GM23338 (cell line): Measurements from ENCODE around the gene EIF3L. TPM values are rescaled to one million over a fixed set of nuclear protein-coding genes. Genes with fewer than 3 reads are reported as not detected.

Experiments
- ATAC-seq: fragments of 200-7000 bp; cut with Tn5 transposase; 3 replicates; pipeline ENCODE4 v1.9.1; 2020
- DNase-seq: peaks from one replicate; pipeline ENCODE4 v3.0.0-alpha.2; 2015; ENCODE audit warnings: low spot score
- H2AFZ ChIP-seq: fragments of 200-600 bp; sonication (generic); 2 replicates; pipeline ENCODE4 v1.8.0; 2016; ENCODE audit warnings: antibody characterized with exemption, mild to moderate bottlenecking, moderate library complexity
- H3F3A ChIP-seq: fragments of 200-600 bp; sonication (generic); replicated peaks from 2 replicates; pipeline ENCODE4 v1.8.0; 2017; ENCODE audit warnings: antibody characterized with exemption, mixed run types, low read depth
- H3K27ac ChIP-seq: fragments of 200-600 bp; sonication (generic); 2 replicates; pipeline ENCODE4 v1.6.1; 2016; ENCODE audit warnings: low read depth
- H3K27me3 ChIP-seq: fragments of 200-600 bp; sonication (generic); 2 replicates; pipeline ENCODE4 v1.8.0; 2016; ENCODE audit warnings: mild to moderate bottlenecking, mixed run types, moderate library complexity; ENCODE audit not compliant: insufficient read depth
- H3K36me3 ChIP-seq: fragments of 200-600 bp; sonication (generic); 2 replicates; pipeline ENCODE4 v1.8.0; 2016; ENCODE audit warnings: mild to moderate bottlenecking; ENCODE audit not compliant: insufficient read depth
- H3K4me1 ChIP-seq: fragments of 200-600 bp; sonication (generic); 2 replicates; pipeline ENCODE4 v1.8.0; 2016; ENCODE audit warnings: mild to moderate bottlenecking, moderate library complexity; ENCODE audit not compliant: insufficient read depth
- H3K4me2 ChIP-seq: fragments of 200-600 bp; sonication (generic); 2 replicates; pipeline ENCODE4 v1.7.1; 2017; ENCODE audit warnings: mixed run types
- H3K4me3 ChIP-seq: fragments of 200-600 bp; sonication (generic); 2 replicates; pipeline ENCODE4 v1.6.1; 2016; ENCODE audit warnings: mixed run types
- H3K79me2 ChIP-seq: fragments of 200-600 bp; sonication (generic); replicated peaks from 2 replicates; pipeline ENCODE4 v1.8.0; 2017; ENCODE audit warnings: mild to moderate bottlenecking; ENCODE audit not compliant: insufficient read depth
- H3K9me2 ChIP-seq: fragments of 200-600 bp; sonication (generic); 2 replicates; pipeline ENCODE4 v1.8.0; 2017; ENCODE audit not compliant: insufficient read depth
- H4K20me1 ChIP-seq: fragments of 200-600 bp; sonication (generic); replicated peaks from 2 replicates; pipeline ENCODE4 v1.8.0; 2017; ENCODE audit warnings: mild to moderate bottlenecking; ENCODE audit not compliant: insufficient read depth
- H3K27ac Mint-ChIP-seq: 2 replicates; pipeline ENCODE4 v1.8.0; 2020; ENCODE audit warnings: inconsistent platforms, mild to moderate bottlenecking, moderate library complexity, mixed read lengths
- H3K27me3 Mint-ChIP-seq: 3 replicates; pipeline ENCODE4 v1.8.0; 2022; ENCODE audit warnings: low read depth, mild to moderate bottlenecking, moderate library complexity, mixed read lengths, inconsistent platforms; ENCODE audit not compliant: insufficient read depth, poor library complexity
- H3K36me3 Mint-ChIP-seq: 3 replicates; pipeline ENCODE4 v1.8.0; 2021; ENCODE audit warnings: low read depth, mild to moderate bottlenecking, inconsistent platforms, moderate library complexity, mixed read lengths
- H3K4me1 Mint-ChIP-seq: 3 replicates; pipeline ENCODE4 v1.8.0; 2020; ENCODE audit warnings: mild to moderate bottlenecking, inconsistent platforms, mixed read lengths
- H3K4me3 Mint-ChIP-seq: 3 replicates; pipeline ENCODE4 v1.8.0; 2021; ENCODE audit warnings: moderate library complexity, mild to moderate bottlenecking, inconsistent platforms, mixed read lengths
- H3K9me3 Mint-ChIP-seq: 3 replicates; pipeline ENCODE4 v1.8.0; 2020; ENCODE audit warnings: moderate library complexity, mild to moderate bottlenecking, inconsistent platforms, mixed read lengths
- CREB1 ChIP-seq: fragments of 250-450 bp; sonication (Bioruptor Pico); IDR thresholded peaks from 2 replicates; pipeline ENCODE4 v1.5.0; 2020; ENCODE audit warnings: low read depth, mild to moderate bottlenecking, moderate library complexity
- EZH2phosphoT487 ChIP-seq: fragments of 200-600 bp; sonication (generic); IDR thresholded peaks from one replicate; pipeline ENCODE4 v1.8.1; 2018; ENCODE audit warnings: antibody characterized with exemption; ENCODE audit not compliant: unreplicated experiment
- JUNB ChIP-seq: IDR thresholded peaks from one replicate; pipeline ENCODE4 v1.6.1; 2016; ENCODE audit warnings: antibody characterized with exemption; ENCODE audit not compliant: unreplicated experiment
- NANOG ChIP-seq: IDR thresholded peaks from 2 replicates; pipeline ENCODE4 v1.6.1; 2016; ENCODE audit warnings: antibody characterized with exemption, borderline replicate concordance
- POLR2AphosphoS5 ChIP-seq: IDR thresholded peaks from 2 replicates; pipeline ENCODE4 v1.6.1; 2016; ENCODE audit warnings: antibody characterized with exemption, low read depth
- STAT1 ChIP-seq: IDR thresholded peaks from one replicate; pipeline ENCODE4 v1.6.1; 2016; ENCODE audit warnings: antibody characterized with exemption; ENCODE audit not compliant: unreplicated experiment
- ZNF114 ChIP-seq: fragments of 250-450 bp; sonication (Bioruptor Pico); IDR thresholded peaks from 2 replicates; pipeline ENCODE4 v1.5.0; 2020; ENCODE audit warnings: mild to moderate bottlenecking, moderate library complexity
- polyA plus RNA-seq: library from polyadenylated mRNA; unstranded; fragments of >200 nt; fragmentation: Nextera tagmentation; extraction: Ambion mirVana; gene quantifications from 2 replicates; pipeline ENCODE4 v1.2.1, GENCODE V29; 2016
- total RNA-seq: library from RNA; depleted of rRNA; stranded (reverse); fragments of >200 nt; shearing (Covaris generic); gene quantifications from 2 replicates; pipeline ENCODE4 v1.2.3, GENCODE V29; 2014
- TF ChIP-seq, protein P1 (sequence below): IDR thresholded peaks from one replicate; pipeline ENCODE4 v1.6.1; 2018; ENCODE audit warnings: antibody characterized with exemption; ENCODE audit not compliant: unreplicated experiment
- TF ChIP-seq, protein P2 (sequence below), 2 experiments: fragments of 200-600 bp in 1 of 2; sonication (generic) in 1 of 2; conservative IDR thresholded peaks; 2 replicates each; pipeline versions ENCODE4 v1.5.1 to v1.6.1; 2016 to 2017; ENCODE audit warnings: antibody characterized with exemption in 2 of 2, low read depth in 2 of 2, mild to moderate bottlenecking in 2 of 2, moderate library complexity in 1 of 2
- TF ChIP-seq, protein P3 (sequence below): IDR thresholded peaks from 2 replicates; pipeline ENCODE4 v1.6.1; 2016; ENCODE audit warnings: antibody characterized with exemption
- TF ChIP-seq, protein P4 (sequence below): fragments of 250-450 bp; sonication (Bioruptor Pico); IDR thresholded peaks from 2 replicates; pipeline ENCODE4 v1.5.0; 2020; ENCODE audit warnings: mild to moderate bottlenecking, moderate library complexity

EIF3L gene
- total and polyA plus RNA-seq, 2 experiments from 2014 or later: 430 to 459 TPM

DNA sequence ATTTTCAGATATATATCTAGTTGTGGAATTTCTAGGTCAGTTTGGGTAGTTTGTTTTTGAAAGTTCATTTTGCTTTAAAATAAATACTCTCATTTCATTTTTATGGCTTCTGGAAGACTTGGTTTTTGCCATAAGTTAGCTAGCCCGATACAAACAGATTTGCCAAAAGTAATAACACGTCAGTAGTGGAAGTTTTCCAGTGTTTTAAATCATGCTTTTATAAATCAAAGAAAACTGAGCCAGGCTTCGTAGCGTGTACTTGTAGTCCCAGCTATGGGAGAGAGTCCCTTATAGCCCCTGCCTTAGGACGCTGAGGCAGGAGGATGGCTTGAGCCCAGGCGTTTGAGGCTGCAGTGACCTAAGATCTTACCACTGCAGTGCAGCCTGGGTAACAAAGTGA lies 35.2 kb downstream of the EIF3L start:
- Mint-ChIP-seq H3K36me3 (peaks cover 83% of the 10 kb centered on the region), H3K27me3 (peaks cover 5% of the 10 kb centered on the region), H3K4me3 (no peak overlapping the region), H3K27ac (no peak overlapping the region), H3K4me1 (peaks cover 2% of the 10 kb centered on the region; the same call in 2 of the 3 replicates), H3K9me3 (no peaks in the 10 kb centered on the region; the same call in 2 of the 3 replicates)
- Histone ChIP-seq H3K27ac (no peak overlapping the region; the same call in 1 of the 2 replicates), H3K4me3 (no peak overlapping the region), H4K20me1 (peaks cover 28% of the 10 kb centered on the region), H3F3A (peaks cover 20% of the 10 kb centered on the region; the same call in 1 of the 2 replicates), H3K36me3 (peaks cover 55% of the 10 kb centered on the region), H3K4me1 (no peaks in the 10 kb centered on the region), H3K4me2 (no peak overlapping the region), H3K79me2 (peaks cover 42% of the 10 kb centered on the region), H3K27me3 (no peaks in the 10 kb centered on the region), H2AFZ (no peak overlapping the region), H3K9me2 (no peaks in the 10 kb centered on the region)
- TF ChIP-seq, protein P1, sequence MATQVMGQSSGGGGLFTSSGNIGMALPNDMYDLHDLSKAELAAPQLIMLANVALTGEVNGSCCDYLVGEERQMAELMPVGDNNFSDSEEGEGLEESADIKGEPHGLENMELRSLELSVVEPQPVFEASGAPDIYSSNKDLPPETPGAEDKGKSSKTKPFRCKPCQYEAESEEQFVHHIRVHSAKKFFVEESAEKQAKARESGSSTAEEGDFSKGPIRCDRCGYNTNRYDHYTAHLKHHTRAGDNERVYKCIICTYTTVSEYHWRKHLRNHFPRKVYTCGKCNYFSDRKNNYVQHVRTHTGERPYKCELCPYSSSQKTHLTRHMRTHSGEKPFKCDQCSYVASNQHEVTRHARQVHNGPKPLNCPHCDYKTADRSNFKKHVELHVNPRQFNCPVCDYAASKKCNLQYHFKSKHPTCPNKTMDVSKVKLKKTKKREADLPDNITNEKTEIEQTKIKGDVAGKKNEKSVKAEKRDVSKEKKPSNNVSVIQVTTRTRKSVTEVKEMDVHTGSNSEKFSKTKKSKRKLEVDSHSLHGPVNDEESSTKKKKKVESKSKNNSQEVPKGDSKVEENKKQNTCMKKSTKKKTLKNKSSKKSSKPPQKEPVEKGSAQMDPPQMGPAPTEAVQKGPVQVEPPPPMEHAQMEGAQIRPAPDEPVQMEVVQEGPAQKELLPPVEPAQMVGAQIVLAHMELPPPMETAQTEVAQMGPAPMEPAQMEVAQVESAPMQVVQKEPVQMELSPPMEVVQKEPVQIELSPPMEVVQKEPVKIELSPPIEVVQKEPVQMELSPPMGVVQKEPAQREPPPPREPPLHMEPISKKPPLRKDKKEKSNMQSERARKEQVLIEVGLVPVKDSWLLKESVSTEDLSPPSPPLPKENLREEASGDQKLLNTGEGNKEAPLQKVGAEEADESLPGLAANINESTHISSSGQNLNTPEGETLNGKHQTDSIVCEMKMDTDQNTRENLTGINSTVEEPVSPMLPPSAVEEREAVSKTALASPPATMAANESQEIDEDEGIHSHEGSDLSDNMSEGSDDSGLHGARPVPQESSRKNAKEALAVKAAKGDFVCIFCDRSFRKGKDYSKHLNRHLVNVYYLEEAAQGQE: no peak
- TF ChIP-seq EZH2phosphoT487 (no peak), CREB1 (CRISPR knock-in tag) (no peak), STAT1 (no peak), NANOG (no peak), POLR2AphosphoS5 (no peak), ZNF114 (CRISPR knock-in tag) (no peak), JUNB (no peak)
- TF ChIP-seq, protein P2, sequence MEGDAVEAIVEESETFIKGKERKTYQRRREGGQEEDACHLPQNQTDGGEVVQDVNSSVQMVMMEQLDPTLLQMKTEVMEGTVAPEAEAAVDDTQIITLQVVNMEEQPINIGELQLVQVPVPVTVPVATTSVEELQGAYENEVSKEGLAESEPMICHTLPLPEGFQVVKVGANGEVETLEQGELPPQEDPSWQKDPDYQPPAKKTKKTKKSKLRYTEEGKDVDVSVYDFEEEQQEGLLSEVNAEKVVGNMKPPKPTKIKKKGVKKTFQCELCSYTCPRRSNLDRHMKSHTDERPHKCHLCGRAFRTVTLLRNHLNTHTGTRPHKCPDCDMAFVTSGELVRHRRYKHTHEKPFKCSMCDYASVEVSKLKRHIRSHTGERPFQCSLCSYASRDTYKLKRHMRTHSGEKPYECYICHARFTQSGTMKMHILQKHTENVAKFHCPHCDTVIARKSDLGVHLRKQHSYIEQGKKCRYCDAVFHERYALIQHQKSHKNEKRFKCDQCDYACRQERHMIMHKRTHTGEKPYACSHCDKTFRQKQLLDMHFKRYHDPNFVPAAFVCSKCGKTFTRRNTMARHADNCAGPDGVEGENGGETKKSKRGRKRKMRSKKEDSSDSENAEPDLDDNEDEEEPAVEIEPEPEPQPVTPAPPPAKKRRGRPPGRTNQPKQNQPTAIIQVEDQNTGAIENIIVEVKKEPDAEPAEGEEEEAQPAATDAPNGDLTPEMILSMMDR (conservative IDR thresholded peaks at IDR 0.05; ENCODE audit: low read depth in 2 of 2): no peak
- TF ChIP-seq, protein P3, sequence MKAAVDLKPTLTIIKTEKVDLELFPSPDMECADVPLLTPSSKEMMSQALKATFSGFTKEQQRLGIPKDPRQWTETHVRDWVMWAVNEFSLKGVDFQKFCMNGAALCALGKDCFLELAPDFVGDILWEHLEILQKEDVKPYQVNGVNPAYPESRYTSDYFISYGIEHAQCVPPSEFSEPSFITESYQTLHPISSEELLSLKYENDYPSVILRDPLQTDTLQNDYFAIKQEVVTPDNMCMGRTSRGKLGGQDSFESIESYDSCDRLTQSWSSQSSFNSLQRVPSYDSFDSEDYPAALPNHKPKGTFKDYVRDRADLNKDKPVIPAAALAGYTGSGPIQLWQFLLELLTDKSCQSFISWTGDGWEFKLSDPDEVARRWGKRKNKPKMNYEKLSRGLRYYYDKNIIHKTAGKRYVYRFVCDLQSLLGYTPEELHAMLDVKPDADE: no peak
- TF ChIP-seq, protein P4, sequence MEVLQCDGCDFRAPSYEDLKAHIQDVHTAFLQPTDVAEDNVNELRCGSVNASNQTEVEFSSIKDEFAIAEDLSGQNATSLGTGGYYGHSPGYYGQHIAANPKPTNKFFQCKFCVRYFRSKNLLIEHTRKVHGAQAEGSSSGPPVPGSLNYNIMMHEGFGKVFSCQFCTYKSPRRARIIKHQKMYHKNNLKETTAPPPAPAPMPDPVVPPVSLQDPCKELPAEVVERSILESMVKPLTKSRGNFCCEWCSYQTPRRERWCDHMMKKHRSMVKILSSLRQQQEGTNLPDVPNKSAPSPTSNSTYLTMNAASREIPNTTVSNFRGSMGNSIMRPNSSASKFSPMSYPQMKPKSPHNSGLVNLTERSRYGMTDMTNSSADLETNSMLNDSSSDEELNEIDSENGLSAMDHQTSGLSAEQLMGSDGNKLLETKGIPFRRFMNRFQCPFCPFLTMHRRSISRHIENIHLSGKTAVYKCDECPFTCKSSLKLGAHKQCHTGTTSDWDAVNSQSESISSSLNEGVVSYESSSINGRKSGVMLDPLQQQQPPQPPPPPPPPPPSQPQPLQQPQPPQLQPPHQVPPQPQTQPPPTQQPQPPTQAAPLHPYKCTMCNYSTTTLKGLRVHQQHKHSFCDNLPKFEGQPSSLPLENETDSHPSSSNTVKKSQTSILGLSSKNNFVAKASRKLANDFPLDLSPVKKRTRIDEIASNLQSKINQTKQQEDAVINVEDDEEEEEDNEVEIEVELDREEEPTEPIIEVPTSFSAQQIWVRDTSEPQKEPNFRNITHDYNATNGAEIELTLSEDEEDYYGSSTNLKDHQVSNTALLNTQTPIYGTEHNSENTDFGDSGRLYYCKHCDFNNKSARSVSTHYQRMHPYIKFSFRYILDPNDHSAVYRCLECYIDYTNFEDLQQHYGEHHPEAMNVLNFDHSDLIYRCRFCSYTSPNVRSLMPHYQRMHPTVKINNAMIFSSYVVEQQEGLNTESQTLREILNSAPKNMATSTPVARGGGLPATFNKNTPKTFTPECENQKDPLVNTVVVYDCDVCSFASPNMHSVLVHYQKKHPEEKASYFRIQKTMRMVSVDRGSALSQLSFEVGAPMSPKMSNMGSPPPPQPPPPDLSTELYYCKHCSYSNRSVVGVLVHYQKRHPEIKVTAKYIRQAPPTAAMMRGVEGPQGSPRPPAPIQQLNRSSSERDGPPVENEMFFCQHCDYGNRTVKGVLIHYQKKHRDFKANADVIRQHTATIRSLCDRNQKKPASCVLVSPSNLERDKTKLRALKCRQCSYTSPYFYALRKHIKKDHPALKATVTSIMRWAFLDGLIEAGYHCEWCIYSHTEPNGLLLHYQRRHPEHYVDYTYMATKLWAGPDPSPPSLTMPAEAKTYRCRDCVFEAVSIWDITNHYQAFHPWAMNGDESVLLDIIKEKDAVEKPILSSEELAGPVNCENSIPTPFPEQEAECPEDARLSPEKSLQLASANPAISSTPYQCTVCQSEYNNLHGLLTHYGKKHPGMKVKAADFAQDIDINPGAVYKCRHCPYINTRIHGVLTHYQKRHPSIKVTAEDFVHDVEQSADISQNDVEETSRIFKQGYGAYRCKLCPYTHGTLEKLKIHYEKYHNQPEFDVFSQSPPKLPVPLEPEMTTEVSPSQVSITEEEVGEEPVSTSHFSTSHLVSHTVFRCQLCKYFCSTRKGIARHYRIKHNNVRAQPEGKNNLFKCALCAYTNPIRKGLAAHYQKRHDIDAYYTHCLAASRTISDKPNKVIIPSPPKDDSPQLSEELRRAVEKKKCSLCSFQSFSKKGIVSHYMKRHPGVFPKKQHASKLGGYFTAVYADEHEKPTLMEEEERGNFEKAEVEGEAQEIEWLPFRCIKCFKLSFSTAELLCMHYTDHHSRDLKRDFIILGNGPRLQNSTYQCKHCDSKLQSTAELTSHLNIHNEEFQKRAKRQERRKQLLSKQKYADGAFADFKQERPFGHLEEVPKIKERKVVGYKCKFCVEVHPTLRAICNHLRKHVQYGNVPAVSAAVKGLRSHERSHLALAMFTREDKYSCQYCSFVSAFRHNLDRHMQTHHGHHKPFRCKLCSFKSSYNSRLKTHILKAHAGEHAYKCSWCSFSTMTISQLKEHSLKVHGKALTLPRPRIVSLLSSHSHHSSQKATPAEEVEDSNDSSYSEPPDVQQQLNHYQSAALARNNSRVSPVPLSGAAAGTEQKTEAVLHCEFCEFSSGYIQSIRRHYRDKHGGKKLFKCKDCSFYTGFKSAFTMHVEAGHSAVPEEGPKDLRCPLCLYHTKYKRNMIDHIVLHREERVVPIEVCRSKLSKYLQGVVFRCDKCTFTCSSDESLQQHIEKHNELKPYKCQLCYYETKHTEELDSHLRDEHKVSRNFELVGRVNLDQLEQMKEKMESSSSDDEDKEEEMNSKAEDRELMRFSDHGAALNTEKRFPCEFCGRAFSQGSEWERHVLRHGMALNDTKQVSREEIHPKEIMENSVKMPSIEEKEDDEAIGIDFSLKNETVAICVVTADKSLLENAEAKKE (CRISPR knock-in tag): no peak
- no peak for ATAC-seq
- DNase-seq: no peak
